T-helper 9 cell (primary cell): ENCODE results near the gene MICAL3.
"Not testable (repeated sequence)": the region's sequence is repeated elsewhere in the genome, so short reads cannot be mapped to it uniquely, and the experiment has no call there.

Source experiments
- DNase-seq: peaks from one replicate; pipeline ENCODE4 v3.0.0-alpha.2; 2020

The MICAL3 gene

GRCh38 chr22:18031695-18032454 lies 7.5 kb upstream of the MICAL3 start:
- DNase-seq, result no peak

GRCh38 chr22:18029686-18030267 lies 5.4 kb upstream of the MICAL3 start:
- no peak for DNase-seq

GRCh38 chr22:18028817-18029527 lies 4.6 kb upstream of the MICAL3 start:
- DNase-seq, result no peak

- DNase-seq, result not testable (repeated sequence)
Measured at GRCh38 chr22:18025898-18026297, 1.5 kb upstream of the MICAL3 start.

- no peak for DNase-seq
Measured at GRCh38 chr22:18024956-18025720, 777 bp upstream of the MICAL3 start.

GRCh38 chr22:18023509-18024275 lies 669 bp downstream of the MICAL3 start:
- DNase-seq, result peak; percentile 7

GRCh38 chr22:18022876-18023275 lies 1.5 kb downstream of the MICAL3 start:
- DNase-seq, result no peak

- DNase-seq, result no peak
Measured at GRCh38 chr22:18021431-18021830, 2.9 kb downstream of the MICAL3 start.

GRCh38 chr22:18020743-18021142 lies 3.6 kb downstream of the MICAL3 start:
- DNase-seq, result not testable (repeated sequence)

- DNase-seq, result no peak
Measured at GRCh38 chr22:18013947-18014346, 10.4 kb downstream of the MICAL3 start.

GRCh38 chr22:18013436-18013835 lies 10.9 kb downstream of the MICAL3 start:
- no peak for DNase-seq

- DNase-seq, result no peak
Measured at GRCh38 chr22:18012531-18012930, 11.8 kb downstream of the MICAL3 start.

GRCh38 chr22:18010266-18010665 lies 14.1 kb downstream of the MICAL3 start:
- DNase-seq, result no peak

GRCh38 chr22:18008136-18008535 lies 16.2 kb downstream of the MICAL3 start:
- DNase-seq, result no peak

- no peak for DNase-seq
Measured at GRCh38 chr22:18005201-18005926, 19.0 kb downstream of the MICAL3 start.

- DNase-seq, result not testable (repeated sequence)
Measured at GRCh38 chr22:18001894-18002315, 22.5 kb downstream of the MICAL3 start.

- peak; percentile 34 for DNase-seq
Measured at GRCh38 chr22:18001040-18001893, 23.1 kb downstream of the MICAL3 start.

GRCh38 chr22:18000441-18001039 lies 23.8 kb downstream of the MICAL3 start:
- DNase-seq, result peak; percentile 34

- DNase-seq, result no peak
Measured at GRCh38 chr22:17999851-18000250, 24.5 kb downstream of the MICAL3 start.

- DNase-seq, result no peak
Measured at GRCh38 chr22:17998913-17999312, 25.4 kb downstream of the MICAL3 start.
